ENCODE measurements around the gene METTL15.

The METTL15 gene

GRCh38 chr11:28106353-28107043, 1.7 kb upstream of the METTL15 start:
- DNase-seq = no peak
- Histone ChIP-seq H3K27ac (peak overlapping the region; percentile 63), H3K27me3 (replicated peaks) (no peaks in the 10 kb centered on the region), H3K36me3 (replicated peaks) (no peaks in the 10 kb centered on the region), H3K4me3 (ENCODE audit: low read depth, low read length) (peak overlapping the region; percentile 79)
- in situ Hi-C loops (cut with HindIII; ENCODE audit: low pct_ligation_motif_present, low sequenced_read_pairs) = no loop called here
- no peak for TF ChIP-seq CTCF (IDR thresholded peaks at IDR 0.05; ENCODE audit: low read depth, low read length, missing control alignments)

- peak; percentile 23 for DNase-seq
- TF ChIP-seq CTCF (IDR thresholded peaks at IDR 0.05; ENCODE audit: low read depth, low read length, missing control alignments) = no peak
- peak overlapping the region; percentile 63 for H3K27ac ChIP-seq
- no peaks in the 10 kb centered on the region for H3K27me3 ChIP-seq (replicated peaks)
- peak overlapping the region; percentile 79 for H3K4me3 ChIP-seq (ENCODE audit: low read depth, low read length)
- H3K36me3 ChIP-seq (replicated peaks) = no peaks in the 10 kb centered on the region
- in situ Hi-C loops (cut with HindIII; ENCODE audit: low pct_ligation_motif_present, low sequenced_read_pairs) = no loop called here
Observed at GRCh38 chr11:28107191-28107749, 918 bp upstream of the METTL15 start.

- Histone ChIP-seq H3K4me3 (ENCODE audit: low read depth, low read length) (no peak overlapping the region), H3K27ac (peak overlapping the region; percentile 76), H3K36me3 (replicated peaks) (no peaks in the 10 kb centered on the region), H3K27me3 (replicated peaks) (no peaks in the 10 kb centered on the region)
- in situ Hi-C loops (cut with HindIII; ENCODE audit: low pct_ligation_motif_present, low sequenced_read_pairs) = no loop called here
- DNase-seq = no peak
- TF ChIP-seq CTCF (IDR thresholded peaks at IDR 0.05; ENCODE audit: low read depth, low read length, missing control alignments) = no peak
Observed at GRCh38 chr11:28108958-28109357, 770 bp downstream of the METTL15 start.

- Histone ChIP-seq H3K27me3 (replicated peaks) (no peaks in the 10 kb centered on the region), H3K36me3 (replicated peaks) (no peaks in the 10 kb centered on the region), H3K27ac (peak overlapping the region; percentile 85), H3K4me3 (ENCODE audit: low read depth, low read length) (peak overlapping the region; percentile 75)
- TF ChIP-seq CTCF (IDR thresholded peaks at IDR 0.05; ENCODE audit: low read depth, low read length, missing control alignments) = peak; percentile 5
- in situ Hi-C loops (cut with HindIII; ENCODE audit: low pct_ligation_motif_present, low sequenced_read_pairs) = no loop called here
- DNase-seq = peak; percentile 75
Observed at GRCh38 chr11:28110108-28110820, 2.1 kb downstream of the METTL15 start.

GRCh38 chr11:28110821-28111200, 2.6 kb downstream of the METTL15 start:
- in situ Hi-C loops (cut with HindIII; ENCODE audit: low pct_ligation_motif_present, low sequenced_read_pairs) = no loop called here
- Histone ChIP-seq H3K27ac (peak overlapping the region; percentile 85), H3K27me3 (replicated peaks) (no peaks in the 10 kb centered on the region), H3K36me3 (replicated peaks) (no peaks in the 10 kb centered on the region), H3K4me3 (ENCODE audit: low read depth, low read length) (peak overlapping the region; percentile 75)
- no peak for DNase-seq
- no peak for TF ChIP-seq CTCF (IDR thresholded peaks at IDR 0.05; ENCODE audit: low read depth, low read length, missing control alignments)
